SU-DHL-6 (cell line): ENCODE data around the gene ZNF487.

Experiments used
- EZH2phosphoT487 ChIP-seq: fragments of 200-600 bp; sonication (generic), shearing (Covaris generic); conservative IDR thresholded peaks from 2 replicates; pipeline ENCODE4 v1.6.1; 2018; ENCODE audit warnings: mild to moderate bottlenecking, antibody characterized with exemption, low read length, moderate library complexity, mixed read lengths
- TF ChIP-seq, protein P1 (sequence below): fragments of 200-600 bp; sonication (generic); IDR thresholded peaks from one replicate; pipeline ENCODE4 v1.5.1; 2017; ENCODE audit warnings: antibody characterized with exemption, mild to moderate bottlenecking, low read length, moderate library complexity; ENCODE audit not compliant: insufficient read depth, poor library complexity, severe bottlenecking

DNA sequence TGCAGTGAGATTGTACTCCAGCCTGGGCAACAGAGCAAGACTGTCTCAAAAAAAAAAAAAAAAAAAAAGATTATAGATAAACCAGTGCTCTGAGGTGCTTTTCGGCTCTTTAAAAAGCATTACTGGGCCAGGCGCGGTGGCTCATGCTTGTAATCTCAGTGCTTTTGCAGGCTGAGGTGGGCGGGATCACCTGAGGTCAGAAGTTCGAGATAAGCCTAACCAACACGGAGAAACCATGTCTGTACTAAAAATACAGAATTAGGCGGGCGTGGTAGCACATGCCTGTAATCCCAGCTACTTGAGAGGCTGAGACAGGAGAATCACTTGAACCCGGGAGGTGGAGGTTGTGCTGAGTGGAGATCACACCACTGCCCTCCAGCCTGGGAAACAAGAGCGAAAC lies 21.4 kb upstream of the ZNF487 start:
- TF ChIP-seq, protein P1, sequence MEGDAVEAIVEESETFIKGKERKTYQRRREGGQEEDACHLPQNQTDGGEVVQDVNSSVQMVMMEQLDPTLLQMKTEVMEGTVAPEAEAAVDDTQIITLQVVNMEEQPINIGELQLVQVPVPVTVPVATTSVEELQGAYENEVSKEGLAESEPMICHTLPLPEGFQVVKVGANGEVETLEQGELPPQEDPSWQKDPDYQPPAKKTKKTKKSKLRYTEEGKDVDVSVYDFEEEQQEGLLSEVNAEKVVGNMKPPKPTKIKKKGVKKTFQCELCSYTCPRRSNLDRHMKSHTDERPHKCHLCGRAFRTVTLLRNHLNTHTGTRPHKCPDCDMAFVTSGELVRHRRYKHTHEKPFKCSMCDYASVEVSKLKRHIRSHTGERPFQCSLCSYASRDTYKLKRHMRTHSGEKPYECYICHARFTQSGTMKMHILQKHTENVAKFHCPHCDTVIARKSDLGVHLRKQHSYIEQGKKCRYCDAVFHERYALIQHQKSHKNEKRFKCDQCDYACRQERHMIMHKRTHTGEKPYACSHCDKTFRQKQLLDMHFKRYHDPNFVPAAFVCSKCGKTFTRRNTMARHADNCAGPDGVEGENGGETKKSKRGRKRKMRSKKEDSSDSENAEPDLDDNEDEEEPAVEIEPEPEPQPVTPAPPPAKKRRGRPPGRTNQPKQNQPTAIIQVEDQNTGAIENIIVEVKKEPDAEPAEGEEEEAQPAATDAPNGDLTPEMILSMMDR, result no peak
- TF ChIP-seq EZH2phosphoT487, result no peak
